Adrenal gland (tissue), 12 donors: ENCODE measurements around the gene SAMD4A. TPM values are rescaled to one million over a fixed set of nuclear protein-coding genes. Genes with fewer than 3 reads are reported as not detected.

Experiments used
- DNase-seq, 7 donors: peaks; one replicate each; pipeline ENCODE4 v3.0.0-alpha.2; 2019 to 2020
- H3K27ac ChIP-seq, 5 donors: fragments of 200-600 bp; sonication (generic) in 4 of 5; 1 replicate in 3 of 5; 2 replicates in 2 of 5; pipeline versions ENCODE4 v1.5.1 to v1.8.0; 2016 to 2020; ENCODE audit warnings: mild to moderate bottlenecking in 1 of 5
- H3K27me3 ChIP-seq: fragments of 200-600 bp; 2 replicates; pipeline ENCODE4 v1.8.0; 2021
- H3K36me3 ChIP-seq, 2 donors: fragments of 200-600 bp; replicated peaks in 1 of 2; 1 replicate in 1 of 2; 2 replicates in 1 of 2; pipeline versions ENCODE4 v1.5.1 to v1.8.0; 2018 to 2022
- H3K4me1 ChIP-seq, 2 donors: fragments of 200-600 bp; replicated peaks in 1 of 2; 1 replicate in 1 of 2; 2 replicates in 1 of 2; pipeline versions ENCODE4 v1.5.1 to v1.8.0; 2018 to 2021
- H3K4me3 ChIP-seq, 4 donors: fragments of 200-600 bp; sonication (generic) in 3 of 4; one replicate each; pipeline ENCODE4 v1.5.1; 2016 to 2018
- H3K9me3 ChIP-seq, 3 donors: fragments of 200-600 bp; sonication (generic) in 1 of 3; replicated peaks in 1 of 3; 1 replicate in 2 of 3; 2 replicates in 1 of 3; pipeline versions ENCODE4 v1.5.1 to v1.8.0; 2016 to 2021
- POLR2A ChIP-seq, 2 donors: fragments of 450-650 bp; IDR thresholded peaks; one replicate each; pipeline ENCODE4 v1.6.1; 2017; ENCODE audit warnings: antibody characterized with exemption in 2 of 2, mild to moderate bottlenecking in 2 of 2, moderate library complexity in 1 of 2
- WGBS, 4 donors: extraction: QIAGEN DNeasy Blood & Tissue Kit in 2 of 4; methylation state at CpG; one replicate each; pipeline versions ENCODE4 v1.1.5 to v1.1.7; 2013 to 2017; 5-methylcytosine and 5-hydroxymethylcytosine counted together
- intact Hi-C, 2 donors: fragments of 100-400 bp; cut with DNase I; formaldehyde crosslinking; loops; one replicate each; pipeline versions ENCODE4 v1.14.1 to v1.15.0; 2022 to 2023
- polyA plus RNA-seq, 3 donors: library from polyadenylated mRNA; stranded (reverse); fragments of 200-250 nt in 2 of 3; fragments of 350-450 nt in 1 of 3; fragmentation: Illumina TruSeq in 1 of 3; extraction: RNeasy Lipid Tissue Mini Kit (QIAGEN cat#74804) in 1 of 3; gene quantifications; one replicate each; pipeline ENCODE4 v1.2.3, GENCODE V29; 2013 to 2014
- total RNA-seq, 9 donors: library from RNA; depleted of rRNA in 4 of 9; stranded (reverse); fragments of >200 nt in 4 of 9; fragments of 120-200 nt in 1 of 9; fragmentation: NEBNext Ultra II Directional in 1 of 9; extraction: Animal tissue kit (Norgen Biotek cat#: 25700) in 1 of 9; gene quantifications; one replicate each; pipeline versions ENCODE4 v1.1.0 to v1.2.4, GENCODE V29; 2013 to 2023
- TF ChIP-seq, protein P1 (sequence below), 6 experiments: fragments of 450-650 bp in 4 of 6; fragments of 200-600 bp in 2 of 6; sonication (generic) in 1 of 6; IDR thresholded peaks; 1 replicate in 5 of 6; 2 replicates in 1 of 6; pipeline versions ENCODE4 v1.5.1 to v1.8.0; 2016 to 2021; ENCODE audit warnings: antibody characterized with exemption in 6 of 6, mild to moderate bottlenecking in 2 of 6, moderate library complexity in 1 of 6
- donor health status: healthy with polysubstance abuse.
- donor health status: Bipolar disorder and iron deficiency.
- donor health status: DM: yes; HTN: yes; CAD: no.
- donor health status: DM: no; HTN: no; CAD: no.
- donor health status: DM: no; HTN: no; CAD: no.
- donor health status: DM: yes; HTN: yes; CAD: no.

Gene SAMD4A
- total and polyA plus RNA-seq, 12 donors: 2.2 to 13.2 (median 8.3) TPM

DNA sequence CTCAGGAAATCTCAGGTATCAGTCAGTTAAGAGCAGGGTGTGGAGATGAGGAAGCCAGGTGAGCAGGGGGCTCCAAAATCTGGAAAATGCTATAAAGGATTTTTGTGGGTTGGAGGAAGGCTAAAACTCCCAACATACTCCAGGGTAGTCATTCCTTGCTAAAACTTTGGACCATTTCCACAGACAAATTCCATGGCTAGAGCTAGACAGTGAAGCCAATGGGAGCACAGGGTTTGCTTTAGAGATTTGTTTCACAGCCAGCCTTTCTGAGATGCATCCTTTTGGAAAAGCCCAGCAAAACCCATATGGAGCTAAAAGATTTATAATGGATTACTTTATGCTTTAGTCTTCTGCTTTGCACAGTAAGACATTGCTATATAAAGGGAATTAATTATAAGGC, 146.5 kb downstream of the SAMD4A start:
- Histone ChIP-seq H3K27ac (no peak overlapping the region), H3K4me3 (no peak overlapping the region), H3K9me3 (no peaks in the 10 kb centered on the region), H3K4me1 (peaks cover 0 to 14% of the 10 kb centered on the region in 2 donors), H3K36me3 (no peaks in the 10 kb centered on the region), H3K27me3 (no peaks in the 10 kb centered on the region)
- TF ChIP-seq, protein P1, sequence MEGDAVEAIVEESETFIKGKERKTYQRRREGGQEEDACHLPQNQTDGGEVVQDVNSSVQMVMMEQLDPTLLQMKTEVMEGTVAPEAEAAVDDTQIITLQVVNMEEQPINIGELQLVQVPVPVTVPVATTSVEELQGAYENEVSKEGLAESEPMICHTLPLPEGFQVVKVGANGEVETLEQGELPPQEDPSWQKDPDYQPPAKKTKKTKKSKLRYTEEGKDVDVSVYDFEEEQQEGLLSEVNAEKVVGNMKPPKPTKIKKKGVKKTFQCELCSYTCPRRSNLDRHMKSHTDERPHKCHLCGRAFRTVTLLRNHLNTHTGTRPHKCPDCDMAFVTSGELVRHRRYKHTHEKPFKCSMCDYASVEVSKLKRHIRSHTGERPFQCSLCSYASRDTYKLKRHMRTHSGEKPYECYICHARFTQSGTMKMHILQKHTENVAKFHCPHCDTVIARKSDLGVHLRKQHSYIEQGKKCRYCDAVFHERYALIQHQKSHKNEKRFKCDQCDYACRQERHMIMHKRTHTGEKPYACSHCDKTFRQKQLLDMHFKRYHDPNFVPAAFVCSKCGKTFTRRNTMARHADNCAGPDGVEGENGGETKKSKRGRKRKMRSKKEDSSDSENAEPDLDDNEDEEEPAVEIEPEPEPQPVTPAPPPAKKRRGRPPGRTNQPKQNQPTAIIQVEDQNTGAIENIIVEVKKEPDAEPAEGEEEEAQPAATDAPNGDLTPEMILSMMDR (IDR thresholded peaks at IDR 0.05): no peak
- no peak for TF ChIP-seq POLR2A (IDR thresholded peaks at IDR 0.05)
- intact Hi-C loops: no loop called here
- DNase-seq: no peak

- intact Hi-C loops: no loop called here
- H3K4me1 ChIP-seq: peaks cover 0 to 14% of the 10 kb centered on the region in 2 donors
- H3K27me3 ChIP-seq: no peaks in the 10 kb centered on the region
- no peak overlapping the region for H3K4me3 ChIP-seq
- H3K27ac ChIP-seq: no peak overlapping the region
- no peak for DNase-seq
- 55 to 71% (median 63%) methylated on average over 4 of the region's 4 CpGs for WGBS, 4 donors
- H3K9me3 ChIP-seq: no peaks in the 10 kb centered on the region
- TF ChIP-seq POLR2A (IDR thresholded peaks at IDR 0.05): no peak
- TF ChIP-seq, protein P1 (IDR thresholded peaks at IDR 0.05): no peak
- H3K36me3 ChIP-seq: no peaks in the 10 kb centered on the region
Observed at GRCh38 chr14:54715239-54715638, 148.3 kb downstream of the SAMD4A start.

- WGBS, 4 donors: 50 to 81% (median 55%) methylated on average over 1 of the region's 1 CpG
- Histone ChIP-seq H3K9me3 (no peaks in the 10 kb centered on the region), H3K4me3 (no peak overlapping the region), H3K36me3 (no peaks in the 10 kb centered on the region), H3K4me1 (peaks cover 0 to 14% of the 10 kb centered on the region in 2 donors), H3K27me3 (no peaks in the 10 kb centered on the region), H3K27ac (no peak overlapping the region)
- DNase-seq: no peak
- no peak for TF ChIP-seq POLR2A (IDR thresholded peaks at IDR 0.05)
- TF ChIP-seq, protein P1 (IDR thresholded peaks at IDR 0.05): no peak
- intact Hi-C loops: no loop called here
Observed at GRCh38 chr14:54715811-54716210, 148.9 kb downstream of the SAMD4A start.

GRCh38 chr14:54716862-54717261, 149.9 kb downstream of the SAMD4A start:
- Histone ChIP-seq H3K4me1 (peaks cover 0 to 11% of the 10 kb centered on the region in 2 donors), H3K27ac (no peak overlapping the region), H3K36me3 (no peaks in the 10 kb centered on the region), H3K4me3 (no peak overlapping the region), H3K27me3 (no peaks in the 10 kb centered on the region), H3K9me3 (no peaks in the 10 kb centered on the region)
- intact Hi-C loops: no loop called here
- no peak for TF ChIP-seq POLR2A (IDR thresholded peaks at IDR 0.05)
- TF ChIP-seq, protein P1 (IDR thresholded peaks at IDR 0.05): no peak
- no peak for DNase-seq
- 89 to 100% (median 99%) methylated on average over 3 of the region's 3 CpGs for WGBS, 4 donors
